SU-DHL-6 (cell line): ENCODE data around the gene IGSF8.
"Not testable (repeated sequence)": the region's sequence is repeated elsewhere in the genome, so short reads cannot be mapped to it uniquely, and the experiment has no call there.

Experiments
- H2AFZ ChIP-seq: fragments of 200-600 bp; sonication (generic); 2 replicates; pipeline ENCODE4 v1.6.1; 2014; ENCODE audit warnings: low read depth, mild to moderate bottlenecking, moderate library complexity, mixed read lengths, antibody characterized with exemption, low read length; ENCODE audit not compliant: severe bottlenecking
- H3F3A ChIP-seq: fragments of 200-600 bp; shearing (Covaris generic); 2 replicates; pipeline ENCODE4 v1.6.0; 2016; ENCODE audit warnings: antibody characterized with exemption, mild to moderate bottlenecking; ENCODE audit not compliant: insufficient read depth
- H3K27ac ChIP-seq: fragments of 200-600 bp; sonication (generic); 2 replicates; pipeline ENCODE4 v1.5.1; 2016; ENCODE audit warnings: low read depth, mild to moderate bottlenecking, low read length, moderate library complexity, mixed read lengths
- H3K27me3 ChIP-seq: fragments of 200-600 bp; sonication (generic), shearing (Covaris generic); 2 replicates; pipeline ENCODE4 v1.6.0; 2014; ENCODE audit warnings: mild to moderate bottlenecking, low read length
- H3K36me3 ChIP-seq: fragments of 200-600 bp; sonication (generic); 2 replicates; pipeline ENCODE4 v1.6.1; 2014; ENCODE audit warnings: mild to moderate bottlenecking, low read length, mixed read lengths
- H3K4me2 ChIP-seq: fragments of 300-600, 200-600 bp; shearing (Covaris generic), sonication (generic); 2 replicates; pipeline ENCODE4 v1.6.0; 2014; ENCODE audit warnings: low read length, low read depth, mild to moderate bottlenecking; ENCODE audit not compliant: poor library complexity, severe bottlenecking
- H3K4me3 ChIP-seq: fragments of 200-600 bp; sonication (generic); 2 replicates; pipeline ENCODE4 v1.5.1; 2014; ENCODE audit warnings: antibody characterized with exemption, low read length, mild to moderate bottlenecking, mixed read lengths; ENCODE audit not compliant: insufficient read depth, poor library complexity, severe bottlenecking
- H3K79me2 ChIP-seq: fragments of 200-600 bp; sonication (generic); 2 replicates; pipeline ENCODE4 v1.6.1; 2014; ENCODE audit warnings: mild to moderate bottlenecking, low read length, moderate library complexity; ENCODE audit not compliant: insufficient read depth
- H3K9ac ChIP-seq: fragments of 200-600 bp; sonication (generic); 2 replicates; pipeline ENCODE4 v1.7.0; 2014; ENCODE audit warnings: mild to moderate bottlenecking, low read length
- H3K9me2 ChIP-seq: fragments of 200-600 bp; sonication (generic); replicated peaks from 2 replicates; pipeline ENCODE4 v1.6.1; 2014; ENCODE audit warnings: low read length; ENCODE audit not compliant: insufficient read depth
- H3K9me3 ChIP-seq: fragments of 200-600 bp; sonication (generic); 2 replicates; pipeline ENCODE4 v1.6.1; 2014; ENCODE audit warnings: low read length, mixed read lengths; ENCODE audit not compliant: insufficient read depth
- H4K20me1 ChIP-seq: fragments of 200-600 bp; sonication (generic); 2 replicates; pipeline ENCODE4 v1.6.1; 2014; ENCODE audit warnings: low read depth, mild to moderate bottlenecking, antibody characterized with exemption, low read length, moderate library complexity, mixed read lengths
- CTCF ChIP-seq: fragments of 200-600 bp; sonication (generic); IDR thresholded peaks from one replicate; pipeline ENCODE4 v1.5.1; 2017; ENCODE audit warnings: antibody characterized with exemption, mild to moderate bottlenecking, low read length, moderate library complexity; ENCODE audit not compliant: insufficient read depth, poor library complexity, severe bottlenecking
- EZH2phosphoT487 ChIP-seq: fragments of 200-600 bp; sonication (generic), shearing (Covaris generic); conservative IDR thresholded peaks from 2 replicates; pipeline ENCODE4 v1.6.1; 2018; ENCODE audit warnings: mild to moderate bottlenecking, antibody characterized with exemption, low read length, moderate library complexity, mixed read lengths

IGSF8 gene

DNA sequence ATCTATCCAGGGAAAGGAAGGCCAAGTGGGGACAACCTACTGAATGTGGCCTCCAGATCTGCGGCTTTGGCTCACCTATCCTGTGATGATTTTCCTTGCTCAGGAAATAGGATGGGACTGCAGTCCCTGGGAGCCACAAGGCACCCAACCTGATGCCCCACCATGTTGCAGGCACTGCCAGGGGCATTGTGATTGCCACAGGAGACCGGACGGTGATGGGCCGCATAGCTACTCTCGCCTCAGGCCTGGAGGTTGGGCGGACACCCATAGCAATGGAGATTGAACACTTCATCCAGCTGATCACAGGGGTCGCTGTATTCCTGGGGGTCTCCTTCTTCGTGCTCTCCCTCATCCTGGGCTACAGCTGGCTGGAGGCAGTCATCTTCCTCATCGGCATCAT is 29.0 kb upstream of the IGSF8 start:
- no peak for TF ChIP-seq CTCF
- TF ChIP-seq EZH2phosphoT487 = no peak
- no peaks in the 10 kb centered on the region for H3K79me2 ChIP-seq
- H4K20me1 ChIP-seq = no peaks in the 10 kb centered on the region
- H3K9me2 ChIP-seq = no peaks in the 10 kb centered on the region
- H2AFZ ChIP-seq = no peak overlapping the region
- no peaks in the 10 kb centered on the region for H3K36me3 ChIP-seq
- no peak overlapping the region for H3K4me3 ChIP-seq
- H3K27me3 ChIP-seq = no peaks in the 10 kb centered on the region
- no peaks in the 10 kb centered on the region for H3F3A ChIP-seq
- no peak overlapping the region for H3K27ac ChIP-seq
- H3K4me2 ChIP-seq = no peak overlapping the region
- no peaks in the 10 kb centered on the region for H3K9me3 ChIP-seq
- H3K9ac ChIP-seq = no peak overlapping the region

GRCh38 chr1:160126342-160126741 is 27.9 kb upstream of the IGSF8 start:
- H3K79me2 ChIP-seq, H3F3A ChIP-seq, H3K27me3 ChIP-seq, H3K4me2 ChIP-seq, H3K36me3 ChIP-seq, H2AFZ ChIP-seq, H4K20me1 ChIP-seq, H3K9ac ChIP-seq, H3K9me2 ChIP-seq, H3K27ac ChIP-seq, H3K4me3 ChIP-seq, H3K9me3 ChIP-seq: not testable (repeated sequence)

DNA sequence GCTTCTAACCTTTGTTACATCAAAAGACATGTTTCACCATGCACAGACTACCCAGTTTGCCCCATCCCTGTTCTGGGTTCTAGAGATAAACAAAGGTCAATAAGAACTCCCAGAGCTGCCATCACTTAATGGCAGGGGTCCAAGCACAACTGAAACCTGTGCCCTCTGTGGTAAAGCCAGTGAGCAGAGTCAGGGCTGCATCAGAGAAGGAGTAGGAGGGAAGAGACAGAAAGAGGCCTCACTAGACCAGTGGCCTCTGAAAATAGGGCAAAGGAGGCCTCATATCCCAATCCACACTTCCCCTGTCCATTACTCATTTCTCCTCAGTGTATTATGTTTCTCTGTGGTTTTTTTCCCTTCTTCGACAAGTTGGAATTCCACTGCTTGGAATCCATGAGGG is 27.3 kb upstream of the IGSF8 start:
- H3K4me2 ChIP-seq = no peak overlapping the region
- H3K9ac ChIP-seq = no peak overlapping the region
- H3K27me3 ChIP-seq = no peaks in the 10 kb centered on the region
- no peak overlapping the region for H3K27ac ChIP-seq
- no peaks in the 10 kb centered on the region for H3K79me2 ChIP-seq
- H3F3A ChIP-seq = no peaks in the 10 kb centered on the region
- TF ChIP-seq CTCF = no peak
- H3K4me3 ChIP-seq = no peak overlapping the region
- no peaks in the 10 kb centered on the region for H4K20me1 ChIP-seq
- no peaks in the 10 kb centered on the region for H3K9me3 ChIP-seq
- H3K9me2 ChIP-seq = no peaks in the 10 kb centered on the region
- no peak overlapping the region for H2AFZ ChIP-seq
- H3K36me3 ChIP-seq = no peaks in the 10 kb centered on the region

- no peaks in the 10 kb centered on the region for H3K27me3 ChIP-seq
- H3K27ac ChIP-seq = no peak overlapping the region
- H3K4me3 ChIP-seq = no peak overlapping the region
- H3K4me2 ChIP-seq = no peak overlapping the region
- H3K9ac ChIP-seq = no peak overlapping the region
- H4K20me1 ChIP-seq = no peaks in the 10 kb centered on the region
- H3K79me2 ChIP-seq = no peaks in the 10 kb centered on the region
- no peak overlapping the region for H2AFZ ChIP-seq
- H3K9me2 ChIP-seq = no peaks in the 10 kb centered on the region
- H3K9me3 ChIP-seq = no peaks in the 10 kb centered on the region
- TF ChIP-seq CTCF (no peak), EZH2phosphoT487 (no peak)
- H3K36me3 ChIP-seq = no peaks in the 10 kb centered on the region
- H3F3A ChIP-seq = no peaks in the 10 kb centered on the region
Measured at GRCh38 chr1:160124705-160125478, 26.5 kb upstream of the IGSF8 start.
